Endothelial cell of umbilical vein (primary cell): ENCODE measurements around the gene CHRM2.

Source experiments
- CTCF ChIP-seq, 2 donors: IDR thresholded peaks; 1 replicate in 1 of 2; 2 replicates in 1 of 2; pipeline ENCODE4 v1.5.1; 2011; ENCODE audit warnings: low read length in 2 of 2, mild to moderate bottlenecking in 2 of 2, moderate library complexity in 2 of 2, control low read depth in 1 of 2, inconsistent platforms in 1 of 2, low read depth in 1 of 2; ENCODE audit not compliant: insufficient read depth in 1 of 2; ENCODE audit errors: extremely low read depth in 1 of 2
- EZH2 ChIP-seq: IDR thresholded peaks from 2 replicates; pipeline ENCODE4 v1.6.1; 2012; ENCODE audit warnings: borderline replicate concordance, low read depth, mild to moderate bottlenecking, moderate library complexity, low read length, inconsistent platforms; ENCODE audit not compliant: severe bottlenecking
- FOS ChIP-seq: IDR thresholded peaks from 2 replicates; pipeline ENCODE4 v1.6.1; 2011; ENCODE audit warnings: mild to moderate bottlenecking, low read length, moderate library complexity, borderline replicate concordance; ENCODE audit not compliant: insufficient read depth
- MAX ChIP-seq: IDR thresholded peaks from 2 replicates; pipeline ENCODE4 v1.6.1; 2011; ENCODE audit not compliant: insufficient read depth, insufficient read length
- POLR2A ChIP-seq: IDR thresholded peaks from 2 replicates; pipeline ENCODE4 v1.6.1; 2012; ENCODE audit warnings: low read depth, mild to moderate bottlenecking, control low read depth, low read length

- TF ChIP-seq EZH2 (no peak), FOS (no peak), MAX (no peak), CTCF (IDR thresholded peaks at IDR 0.05; ENCODE audit: extremely low read depth in 1 of 2, insufficient read depth in 1 of 2, low read depth in 1 of 2, low read length in 2 of 2) (no peak), POLR2A (no peak)
Observed at GRCh38 chr7:136877990-136878389, 9.5 kb downstream of the CHRM2 start.
